GM23248 (cell line): ENCODE data around the gene C14orf132. TPM values are rescaled to one million over a fixed set of nuclear protein-coding genes. Genes with fewer than 3 reads are reported as not detected.

Source experiments
- DNase-seq: peaks from one replicate; pipeline ENCODE4 v3.0.0-alpha.2; 2015
- H2AFZ ChIP-seq: fragments of 200-600 bp; sonication (generic); 2 replicates; pipeline ENCODE4 v1.6.1; 2016; ENCODE audit warnings: antibody characterized with exemption
- H3F3A ChIP-seq: fragments of 200-600 bp; sonication (generic); 2 replicates; pipeline ENCODE4 v1.6.1; 2016; ENCODE audit warnings: mild to moderate bottlenecking, antibody characterized with exemption, mixed run types; ENCODE audit not compliant: insufficient read depth
- H3K27ac ChIP-seq: fragments of 200-600 bp; sonication (generic); 2 replicates; pipeline ENCODE4 v1.5.1; 2016; ENCODE audit warnings: mild to moderate bottlenecking
- H3K27me3 ChIP-seq: fragments of 200-600 bp; sonication (generic); replicated peaks from 2 replicates; pipeline ENCODE4 v1.6.1; 2016; ENCODE audit warnings: mild to moderate bottlenecking; ENCODE audit not compliant: insufficient read depth
- H3K36me3 ChIP-seq: fragments of 200-600 bp; sonication (generic); 2 replicates; pipeline ENCODE4 v1.6.1; 2016; ENCODE audit warnings: low read depth, mild to moderate bottlenecking
- H3K4me1 ChIP-seq: fragments of 200-600 bp; sonication (generic); 2 replicates; pipeline ENCODE4 v1.6.1; 2016; ENCODE audit warnings: mild to moderate bottlenecking; ENCODE audit not compliant: insufficient read depth
- H3K4me2 ChIP-seq: fragments of 200-600 bp; sonication (generic); one replicate; pipeline ENCODE4 v1.6.1; 2016; ENCODE audit warnings: mild to moderate bottlenecking; ENCODE audit not compliant: unreplicated experiment
- H3K4me3 ChIP-seq: fragments of 200-600 bp; sonication (generic); 2 replicates; pipeline ENCODE4 v1.5.1; 2016; ENCODE audit warnings: mild to moderate bottlenecking
- H3K79me2 ChIP-seq: fragments of 200-600 bp; sonication (generic); 2 replicates; pipeline ENCODE4 v1.6.1; 2016; ENCODE audit warnings: mild to moderate bottlenecking; ENCODE audit not compliant: insufficient read depth
- H3K9ac ChIP-seq: fragments of 200-600 bp; sonication (generic); 2 replicates; pipeline ENCODE4 v1.6.1; 2016; ENCODE audit warnings: mild to moderate bottlenecking
- H3K9me2 ChIP-seq: fragments of 200-600 bp; sonication (generic); 2 replicates; pipeline ENCODE4 v1.6.1; 2016; ENCODE audit warnings: mixed run types, mild to moderate bottlenecking, moderate library complexity; ENCODE audit not compliant: insufficient read depth
- H3K9me3 ChIP-seq: fragments of 200-600 bp; sonication (generic); one replicate; pipeline ENCODE4 v1.6.1; 2017; ENCODE audit warnings: low read depth
- H4K20me1 ChIP-seq: fragments of 200-600 bp; sonication (generic); 2 replicates; pipeline ENCODE4 v1.6.0; 2016; ENCODE audit not compliant: insufficient read depth
- EZH2 ChIP-seq: fragments of 200-600 bp; sonication (generic); IDR thresholded peaks from 2 replicates; pipeline ENCODE4 v1.6.1; 2018; ENCODE audit warnings: antibody characterized with exemption, mild to moderate bottlenecking; ENCODE audit not compliant: insufficient read depth, poor library complexity, severe bottlenecking
- EZH2phosphoT487 ChIP-seq: fragments of 200-600 bp; sonication (generic); IDR thresholded peaks from 2 replicates; pipeline ENCODE4 v1.6.1; 2018; ENCODE audit warnings: antibody characterized with exemption, moderate library complexity, mild to moderate bottlenecking, low read depth; ENCODE audit not compliant: insufficient read depth
- WGBS, 2 experiments: methylation state at CpG; one replicate each; pipeline ENCODE4 v1.1.6; 2015 to 2017; ENCODE audit warnings: low lambda C conversion rate in 2 of 2, low coverage in 1 of 2; ENCODE audit errors: missing lambda C conversion rate in 2 of 2; 5-methylcytosine and 5-hydroxymethylcytosine counted together
- in situ Hi-C: fragments of 300-500 bp; cut with MboI; formaldehyde crosslinking; loops from 2 replicates; pipeline ENCODE4 v1.15.0; 2020
- polyA plus RNA-seq: library from polyadenylated mRNA; unstranded; fragments of >200 nt; fragmentation: Nextera tagmentation; extraction: Ambion mirVana; gene quantifications from 2 replicates; pipeline ENCODE4 v1.2.1, GENCODE V29; 2016
- total RNA-seq: library from RNA; depleted of rRNA; stranded (reverse); fragments of >200 nt; shearing (Covaris generic); gene quantifications from 2 replicates; pipeline ENCODE4 v1.2.3, GENCODE V29; 2014

Gene C14orf132
- total and polyA plus RNA-seq, 2 experiments from 2014 or later, result 18.6 to 26.2 TPM

DNA sequence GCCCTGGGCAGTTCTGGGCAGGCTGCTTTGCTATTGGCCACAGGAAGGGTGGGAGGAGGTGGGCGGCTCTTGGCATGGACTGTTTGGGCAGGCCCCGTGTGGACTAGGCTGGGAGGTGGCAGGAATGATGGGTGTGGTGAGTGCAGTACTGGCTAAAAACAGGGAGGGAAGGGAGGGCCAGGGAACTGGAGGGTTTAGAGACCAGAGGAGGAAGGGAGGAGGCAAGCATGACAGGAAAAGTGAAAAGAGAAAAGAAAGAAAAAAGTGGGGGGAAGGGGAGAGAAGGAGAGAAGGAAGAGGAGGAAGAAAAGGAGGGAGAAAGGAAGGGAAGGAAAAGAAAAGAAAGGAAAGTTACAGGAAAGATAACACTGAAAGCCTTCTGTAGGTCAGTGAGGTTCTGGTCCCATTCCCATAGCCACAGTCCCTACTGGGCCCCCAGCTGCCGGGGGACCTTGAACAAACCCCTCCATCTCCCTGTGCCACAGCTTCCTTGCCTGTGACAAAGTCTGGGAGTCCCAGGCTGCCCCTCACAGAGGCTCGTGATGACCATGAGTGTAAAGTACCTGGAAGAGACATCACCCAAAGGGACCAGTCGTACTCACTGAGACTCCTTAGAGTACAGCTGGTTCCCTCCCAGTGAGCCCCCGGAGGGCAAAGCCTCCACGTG is 1.1 kb upstream of the C14orf132 start:
- H2AFZ ChIP-seq, result peak overlapping the region; percentile 76
- 4% methylated on average over 7 of the region's 7 CpGs for WGBS, 2 experiments
- peak overlapping the region; percentile 38 for H3K4me2 ChIP-seq

DNA sequence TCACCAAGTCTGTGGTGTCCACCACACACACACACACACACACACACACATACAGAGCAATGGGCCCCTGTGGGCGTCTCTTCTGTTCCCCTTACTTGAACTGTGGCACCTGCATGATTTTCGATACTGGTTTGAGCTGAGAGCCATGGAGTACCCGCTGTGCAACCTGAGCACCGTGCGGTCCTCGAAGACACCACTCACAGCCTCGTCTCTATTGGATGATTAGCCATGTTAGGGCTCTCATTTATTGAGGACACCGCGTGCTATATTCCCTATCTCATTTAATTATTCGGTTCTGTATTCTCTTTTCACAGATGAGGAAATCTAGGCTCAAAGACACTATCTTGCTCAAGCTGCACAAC is 623 bp upstream of the C14orf132 start:
- H2AFZ ChIP-seq, result peak overlapping the region; percentile 76
- in situ Hi-C loops, result no loop called here
- peak overlapping the region; percentile 91 for H3K9ac ChIP-seq
- H4K20me1 ChIP-seq, result no peaks in the 10 kb centered on the region
- DNase-seq, result no peak
- TF ChIP-seq EZH2phosphoT487 (no peak), EZH2 (no peak)
- H3K9me3 ChIP-seq, result no peaks in the 10 kb centered on the region
- no peaks in the 10 kb centered on the region for H3K9me2 ChIP-seq
- peaks cover 10% of the 10 kb centered on the region for H3F3A ChIP-seq
- peak overlapping the region; percentile 13; the same call in 1 of the 2 replicates for H3K27ac ChIP-seq
- peaks cover 13% of the 10 kb centered on the region for H3K4me1 ChIP-seq
- no peaks in the 10 kb centered on the region for H3K27me3 ChIP-seq
- WGBS, 2 experiments, result 25 to 29% methylated on average over 10 of the region's 10 CpGs
- H3K79me2 ChIP-seq, result peaks cover 39% of the 10 kb centered on the region
- H3K4me3 ChIP-seq, result peak overlapping the region; percentile 81
- no peaks in the 10 kb centered on the region for H3K36me3 ChIP-seq
- H3K4me2 ChIP-seq, result peak overlapping the region; percentile 65

More for the DNA sequence above, 1.1 kb upstream of the C14orf132 start:
- peak; percentile 77 for DNase-seq
- Histone ChIP-seq H3K79me2 (peaks cover 34% of the 10 kb centered on the region), H3K27me3 (no peaks in the 10 kb centered on the region), H4K20me1 (no peaks in the 10 kb centered on the region), H3F3A (peaks cover 10% of the 10 kb centered on the region), H3K9ac (peak overlapping the region; percentile 91; the same call in 1 of the 2 replicates), H3K36me3 (no peaks in the 10 kb centered on the region), H3K27ac (no peak overlapping the region), H3K9me3 (no peaks in the 10 kb centered on the region), H3K9me2 (no peaks in the 10 kb centered on the region), H3K4me3 (no peak overlapping the region; the same call in 1 of the 2 replicates), H3K4me1 (peaks cover 13% of the 10 kb centered on the region)
- in situ Hi-C loops, result no loop called here
- TF ChIP-seq EZH2phosphoT487, result no peak
- TF ChIP-seq EZH2, result no peak

DNA sequence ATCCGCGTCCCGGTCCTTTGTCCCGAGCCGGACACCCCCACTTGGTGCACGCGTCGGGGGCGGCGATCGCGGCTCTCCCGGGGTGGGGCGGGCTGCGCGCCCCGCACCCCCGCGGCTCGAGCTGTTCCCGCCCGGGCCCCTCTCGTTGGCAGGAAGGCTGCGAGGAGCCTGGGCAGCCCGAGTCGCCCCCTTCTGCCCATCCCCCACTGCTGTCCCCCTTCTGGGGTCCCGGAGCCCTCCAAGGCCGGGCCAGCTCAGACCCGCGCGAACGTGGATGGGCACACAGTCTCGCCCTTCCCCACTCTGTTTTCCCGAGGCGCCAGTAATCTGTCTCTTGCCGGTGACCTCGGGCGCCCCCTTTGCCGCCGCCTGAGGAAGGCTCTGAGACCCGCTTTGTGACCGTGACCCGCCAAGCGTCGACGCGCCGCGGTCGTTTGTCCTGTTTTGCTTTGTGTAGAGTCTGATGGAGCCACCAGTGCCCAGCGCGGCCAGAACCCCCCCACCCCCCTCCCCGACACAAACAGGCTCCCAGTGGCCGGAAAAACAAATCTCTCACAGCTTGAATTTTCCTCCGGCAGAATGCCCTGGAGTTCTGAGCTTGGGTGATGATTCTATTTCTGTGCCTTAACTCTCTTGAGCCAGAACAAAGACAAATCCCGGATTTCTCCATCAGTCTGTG is 610 bp downstream of the C14orf132 start:
- H3K9me2 ChIP-seq, result no peaks in the 10 kb centered on the region
- H3K9ac ChIP-seq, result peak overlapping the region; percentile 91
- H3K4me2 ChIP-seq, result peak overlapping the region; percentile 97
- H3K36me3 ChIP-seq, result no peaks in the 10 kb centered on the region
- peak overlapping the region; percentile 81 for H3K4me3 ChIP-seq
- H3K27ac ChIP-seq, result peak overlapping the region; percentile 51
- WGBS, 2 experiments, result 1 to 2% methylated on average over 40 to 42 of the region's 56 CpGs
- TF ChIP-seq EZH2 (no peak), EZH2phosphoT487 (no peak)
- peak overlapping the region; percentile 79 for H2AFZ ChIP-seq
- no peaks in the 10 kb centered on the region for H3K9me3 ChIP-seq
- H3F3A ChIP-seq, result peaks cover 10% of the 10 kb centered on the region
- 0 out of 2 replicates have a peak, but pooled peaks cover 1% of the 10 kb centered on the region for H4K20me1 ChIP-seq
- H3K27me3 ChIP-seq, result no peaks in the 10 kb centered on the region
- peaks cover 52% of the 10 kb centered on the region for H3K79me2 ChIP-seq
- DNase-seq, result peak; percentile 64
- in situ Hi-C loops, result no loop called here
- peaks cover 13% of the 10 kb centered on the region for H3K4me1 ChIP-seq

DNA sequence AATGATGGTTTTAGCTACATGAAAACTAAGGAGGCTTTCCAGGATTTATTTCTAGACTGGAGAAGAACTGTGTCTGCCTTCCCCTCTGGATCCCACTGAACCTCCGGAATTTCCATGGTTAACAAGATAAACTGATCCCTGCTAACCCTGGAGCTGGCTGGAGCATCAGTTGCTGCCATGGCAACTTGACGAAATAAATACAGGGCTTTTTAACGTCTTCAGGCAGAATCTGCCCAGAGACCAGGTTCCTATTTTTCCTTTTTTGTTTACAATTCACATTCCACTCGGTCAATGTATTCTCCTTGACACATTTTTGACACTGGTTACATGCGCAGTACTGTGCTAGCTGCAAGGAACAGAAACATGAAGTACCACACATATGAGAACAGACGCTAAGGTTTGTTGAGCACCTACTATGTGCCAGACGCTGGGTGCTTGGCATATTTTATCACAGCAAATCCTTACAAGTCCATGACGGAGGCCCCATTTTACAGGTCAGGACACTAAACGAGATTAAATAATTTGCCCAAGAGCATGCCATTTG is 1.7 kb downstream of the C14orf132 start:
- in situ Hi-C loops, result no loop called here
- H3K79me2 ChIP-seq, result peaks cover 63% of the 10 kb centered on the region
- peaks cover 10% of the 10 kb centered on the region for H3F3A ChIP-seq
- no peak overlapping the region for H2AFZ ChIP-seq
- no peaks in the 10 kb centered on the region for H3K36me3 ChIP-seq
- 60 to 62% methylated on average over 9 of the region's 9 CpGs for WGBS, 2 experiments
- peak; percentile 35 for DNase-seq
- H3K9me2 ChIP-seq, result no peaks in the 10 kb centered on the region
- H3K4me3 ChIP-seq, result peak overlapping the region; percentile 81
- peak overlapping the region; percentile 97 for H3K4me2 ChIP-seq
- H3K27ac ChIP-seq, result peak overlapping the region; percentile 51; the same call in 1 of the 2 replicates
- TF ChIP-seq EZH2 (no peak), EZH2phosphoT487 (no peak)
- 0 out of 2 replicates have a peak, but pooled peaks cover 5% of the 10 kb centered on the region for H4K20me1 ChIP-seq
- H3K27me3 ChIP-seq, result no peaks in the 10 kb centered on the region
- peak overlapping the region; percentile 91 for H3K9ac ChIP-seq
- no peaks in the 10 kb centered on the region for H3K9me3 ChIP-seq
- H3K4me1 ChIP-seq, result peaks cover 13% of the 10 kb centered on the region
